ENCODE data around the gene IRF1.
"Not testable (repeated sequence)": the region's sequence is repeated elsewhere in the genome, so short reads cannot be mapped to it uniquely, and the experiment has no call there.

Gene IRF1

GRCh38 chr5:132490484-132491367 lies at the start of gene IRF1:
IRF1 (minus strand) TSS chr5:132490773; CDS start chr5:132489478, 1,295 bp downstream.
- peak; percentile 92 for DNase-seq (ENCODE audit: low spot score)

- no peak for DNase-seq (ENCODE audit: low spot score)
Measured at GRCh38 chr5:132540149-132540548, 49.6 kb upstream of the IRF1 start.

- no peak for DNase-seq (ENCODE audit: low spot score)
Measured at GRCh38 chr5:132539716-132540115, 49.1 kb upstream of the IRF1 start.

GRCh38 chr5:132530946-132531345 lies 40.4 kb upstream of the IRF1 start:
- no peak for DNase-seq (ENCODE audit: low spot score)

- peak; percentile 61 for DNase-seq (ENCODE audit: low spot score)
Measured at GRCh38 chr5:132528866-132529634, 38.5 kb upstream of the IRF1 start.

- DNase-seq (ENCODE audit: low spot score) = no peak
Measured at GRCh38 chr5:132528021-132528420, 37.4 kb upstream of the IRF1 start.

GRCh38 chr5:132526974-132527564 lies 36.5 kb upstream of the IRF1 start:
- no peak for DNase-seq (ENCODE audit: low spot score)

- DNase-seq (ENCODE audit: low spot score) = peak; percentile 53
Measured at GRCh38 chr5:132526290-132526973, 35.9 kb upstream of the IRF1 start.

- no peak for DNase-seq (ENCODE audit: low spot score)
Measured at GRCh38 chr5:132525299-132525724, 34.7 kb upstream of the IRF1 start.

- not testable (repeated sequence) for DNase-seq (ENCODE audit: low spot score)
Measured at GRCh38 chr5:132524877-132525276, 34.3 kb upstream of the IRF1 start.

- not testable (repeated sequence) for DNase-seq (ENCODE audit: low spot score)
Measured at GRCh38 chr5:132522067-132522466, 31.5 kb upstream of the IRF1 start.

GRCh38 chr5:132513618-132514336 lies 23.2 kb upstream of the IRF1 start:
- DNase-seq (ENCODE audit: low spot score) = not testable (repeated sequence)

- DNase-seq (ENCODE audit: low spot score) = no peak
Measured at GRCh38 chr5:132510076-132510475, 19.5 kb upstream of the IRF1 start.

- DNase-seq (ENCODE audit: low spot score) = no peak
Measured at GRCh38 chr5:132506094-132506692, 15.6 kb upstream of the IRF1 start.

GRCh38 chr5:132505641-132506040 lies 15.1 kb upstream of the IRF1 start:
- DNase-seq (ENCODE audit: low spot score) = no peak

- DNase-seq (ENCODE audit: low spot score) = no peak
Measured at GRCh38 chr5:132504746-132505145, 14.2 kb upstream of the IRF1 start.

- DNase-seq (ENCODE audit: low spot score) = no peak
Measured at GRCh38 chr5:132503244-132503643, 12.7 kb upstream of the IRF1 start.

- no peak for DNase-seq (ENCODE audit: low spot score)
Measured at GRCh38 chr5:132501961-132502931, 11.7 kb upstream of the IRF1 start.

- no peak for DNase-seq (ENCODE audit: low spot score)
Measured at GRCh38 chr5:132501629-132501956, 11.0 kb upstream of the IRF1 start.

Measured in globus pallidus (tissue), 1 donor.